Neural cell (in vitro differentiated cells): ENCODE data around the gene DCBLD1. TPM values are rescaled to one million over a fixed set of nuclear protein-coding genes. Genes with fewer than 3 reads are reported as not detected.

Experiments
- H2AFZ ChIP-seq: fragments of 200-600, 300-800 bp; sonication (generic), shearing (Covaris generic); 2 replicates; pipeline ENCODE4 v1.6.0; 2014; ENCODE audit warnings: low read depth, mild to moderate bottlenecking, antibody characterized with exemption, low read length, moderate library complexity
- H3F3A ChIP-seq: fragments of 200-600 bp; shearing (Covaris generic); 2 replicates; pipeline ENCODE4 v1.6.1; 2016; ENCODE audit warnings: mild to moderate bottlenecking, moderate library complexity, mixed read lengths, antibody characterized with exemption, low read length; ENCODE audit not compliant: insufficient read depth, poor library complexity, severe bottlenecking
- H3K27ac ChIP-seq: fragments of 200-600, 300-800 bp; sonication (generic), shearing (Covaris generic); 2 replicates; pipeline ENCODE4 v1.5.1; 2014; ENCODE audit warnings: mild to moderate bottlenecking, low read length, moderate library complexity
- H3K27me3 ChIP-seq: fragments of 300-800, 200-600 bp; sonication (generic), shearing (Covaris generic); 2 replicates; pipeline ENCODE4 v1.6.0; 2014; ENCODE audit warnings: mild to moderate bottlenecking, low read depth, low read length, moderate library complexity; ENCODE audit not compliant: insufficient read depth
- H3K36me3 ChIP-seq: fragments of 300-800, 200-600 bp; sonication (generic), shearing (Covaris generic); 2 replicates; pipeline ENCODE4 v1.5.1; 2014; ENCODE audit warnings: mild to moderate bottlenecking, antibody characterized with exemption, low read length, moderate library complexity; ENCODE audit not compliant: insufficient read depth
- H3K4me2 ChIP-seq: fragments of 300-800, 200-600 bp; sonication (generic), shearing (Covaris generic); 2 replicates; pipeline ENCODE4 v1.6.0; 2014; ENCODE audit warnings: mild to moderate bottlenecking, low read length
- H3K4me3 ChIP-seq: fragments of 300-800, 200-600 bp; sonication (generic), shearing (Covaris generic); 2 replicates; pipeline ENCODE4 v1.5.1; 2014; ENCODE audit warnings: mild to moderate bottlenecking, low read length, moderate library complexity
- H3K79me2 ChIP-seq: fragments of 200-600 bp; shearing (Covaris generic); replicated peaks from 2 replicates; pipeline ENCODE4 v1.6.0; 2014; ENCODE audit warnings: mild to moderate bottlenecking, low read length, moderate library complexity; ENCODE audit not compliant: insufficient read depth
- H3K9ac ChIP-seq: fragments of 300-800, 200-600 bp; sonication (generic), shearing (Covaris generic); 2 replicates; pipeline ENCODE4 v1.6.1; 2016; ENCODE audit warnings: mild to moderate bottlenecking, low read length, mixed read lengths
- H3K9me2 ChIP-seq: fragments of 200-600 bp; shearing (Covaris generic); 2 replicates; pipeline ENCODE4 v1.6.1; 2016; ENCODE audit warnings: mild to moderate bottlenecking, low read length, mixed read lengths; ENCODE audit not compliant: insufficient read depth
- H3K9me3 ChIP-seq: fragments of 200-600, 300-800 bp; sonication (generic), shearing (Covaris generic); 2 replicates; pipeline ENCODE4 v1.6.1; 2016; ENCODE audit warnings: mild to moderate bottlenecking, mixed run types, low read length, moderate library complexity, mixed read lengths
- H4K20me1 ChIP-seq: fragments of 200-600 bp; shearing (Covaris generic); 2 replicates; pipeline ENCODE4 v1.6.1; 2016; ENCODE audit warnings: mild to moderate bottlenecking, mixed run types; ENCODE audit not compliant: insufficient read depth
- CTCF ChIP-seq: fragments of 450-650 bp; IDR thresholded peaks from 2 replicates; pipeline ENCODE4 v1.5.1; 2014; ENCODE audit warnings: antibody characterized with exemption, mild to moderate bottlenecking, moderate library complexity; ENCODE audit not compliant: poor library complexity, severe bottlenecking
- EP300 ChIP-seq: fragments of 450-650 bp; conservative IDR thresholded peaks from 2 replicates; pipeline ENCODE4 v1.6.1; 2014; ENCODE audit warnings: antibody characterized with exemption, mild to moderate bottlenecking, moderate library complexity; ENCODE audit not compliant: poor library complexity, severe bottlenecking
- EZH2 ChIP-seq: fragments of 200-600, 300-800 bp; shearing (Covaris generic), sonication (generic); IDR thresholded peaks from 2 replicates; pipeline ENCODE4 v1.6.1; 2014; ENCODE audit warnings: antibody characterized with exemption, low read length, borderline replicate concordance, mild to moderate bottlenecking; ENCODE audit not compliant: insufficient read depth, poor library complexity, severe bottlenecking
- MXI1 ChIP-seq: fragments of 450-650 bp; conservative IDR thresholded peaks from 2 replicates; pipeline ENCODE4 v1.6.1; 2014; ENCODE audit warnings: antibody characterized with exemption, mild to moderate bottlenecking; ENCODE audit not compliant: poor library complexity, severe bottlenecking
- POLR2AphosphoS5 ChIP-seq: IDR thresholded peaks from 2 replicates; pipeline ENCODE4 v1.6.1; 2012
- RAD21 ChIP-seq: fragments of 450-650 bp; conservative IDR thresholded peaks from 2 replicates; pipeline ENCODE4 v1.6.1; 2014; ENCODE audit warnings: antibody characterized with exemption, mild to moderate bottlenecking, moderate library complexity
- REST ChIP-seq: IDR thresholded peaks from 2 replicates; pipeline ENCODE4 v1.6.1; 2012; ENCODE audit warnings: borderline replicate concordance
- SMC3 ChIP-seq: fragments of 450-650 bp; conservative IDR thresholded peaks from 2 replicates; pipeline ENCODE4 v1.6.1; 2014; ENCODE audit warnings: antibody characterized with exemption, mild to moderate bottlenecking, moderate library complexity; ENCODE audit not compliant: poor library complexity
- polyA plus RNA-seq: library from polyadenylated mRNA; depleted of rRNA; stranded (reverse); fragments of >200 nt; gene quantifications from 2 replicates; pipeline ENCODE4 v1.2.3, GENCODE V29; 2014

The DCBLD1 gene
- polyA plus RNA-seq, 1 donor from 2014 or later = 11.4 TPM

- Histone ChIP-seq H3K79me2 (no peaks in the 10 kb centered on the region), H3K9me2 (no peaks in the 10 kb centered on the region), H3K4me2 (no peak overlapping the region), H3K4me3 (no peak overlapping the region), H3K9ac (no peak overlapping the region), H2AFZ (no peak overlapping the region), H4K20me1 (no peaks in the 10 kb centered on the region), H3K36me3 (no peaks in the 10 kb centered on the region), H3K9me3 (no peaks in the 10 kb centered on the region), H3K27ac (no peak overlapping the region), H3F3A (no peaks in the 10 kb centered on the region), H3K27me3 (no peaks in the 10 kb centered on the region)
- no peak for TF ChIP-seq MXI1
- TF ChIP-seq EZH2 = no peak
- TF ChIP-seq RAD21 = no peak
- no peak for TF ChIP-seq CTCF
These were observed 9.8 kb upstream of the DCBLD1 start for GRCh38 chr6:117472667-117473066.

- H4K20me1 ChIP-seq = no peaks in the 10 kb centered on the region
- no peaks in the 10 kb centered on the region for H3K9me2 ChIP-seq
- H3F3A ChIP-seq = no peaks in the 10 kb centered on the region
- no peaks in the 10 kb centered on the region for H3K36me3 ChIP-seq
- TF ChIP-seq POLR2AphosphoS5 (no peak), MXI1 (no peak), REST (no peak), EZH2 (no peak), SMC3 (no peak), RAD21 (no peak), EP300 (no peak)
- H2AFZ ChIP-seq = no peak overlapping the region
- H3K9ac ChIP-seq = no peak overlapping the region
- H3K27me3 ChIP-seq = no peaks in the 10 kb centered on the region
- no peaks in the 10 kb centered on the region for H3K79me2 ChIP-seq
- H3K4me3 ChIP-seq = no peak overlapping the region
- H3K4me2 ChIP-seq = no peak overlapping the region
- no peak overlapping the region for H3K27ac ChIP-seq
- no peaks in the 10 kb centered on the region for H3K9me3 ChIP-seq
These were observed 9.1 kb upstream of the DCBLD1 start for GRCh38 chr6:117473401-117473800.
